Gastroesophageal sphincter (tissue), 3 donors: ENCODE data around the gene MTHFD1L.

Source experiments
- CTCF ChIP-seq, 4 experiments: fragments of 200-600 bp in 2 of 4; fragments of 450-650 bp in 2 of 4; sonication (generic) in 1 of 4; IDR thresholded peaks; one replicate each; pipeline ENCODE4 v1.5.1; 2017 to 2019; ENCODE audit warnings: antibody characterized with exemption in 4 of 4, mild to moderate bottlenecking in 2 of 4, moderate library complexity in 2 of 4
- EP300 ChIP-seq: sonication (generic); formaldehyde crosslinking; IDR thresholded peaks from one replicate; pipeline ENCODE4 v1.6.1; 2017; ENCODE audit warnings: antibody characterized with exemption, mild to moderate bottlenecking
- POLR2A ChIP-seq, 2 donors: fragments of 450-650 bp; IDR thresholded peaks; one replicate each; pipeline ENCODE4 v1.6.1; 2017; ENCODE audit warnings: antibody characterized with exemption in 2 of 2, mild to moderate bottlenecking in 2 of 2, moderate library complexity in 1 of 2

- TF ChIP-seq CTCF (IDR thresholded peaks at IDR 0.05) (no peak), POLR2A (IDR thresholded peaks at IDR 0.05) (no peak), EP300 (no peak)
Measured at GRCh38 chr6:151041686-151042085, 176.2 kb downstream of the MTHFD1L start.
